RPMI8226 (cell line): ENCODE measurements around the gene MS4A7.
A peak's percentile ranks its signal among the peaks of the same experiment; 100 is the strongest.

ENCODE experiments used
- DNase-seq: peaks from one replicate; pipeline ENCODE4 v3.0.0-alpha.2; 2015

Gene MS4A7

DNA sequence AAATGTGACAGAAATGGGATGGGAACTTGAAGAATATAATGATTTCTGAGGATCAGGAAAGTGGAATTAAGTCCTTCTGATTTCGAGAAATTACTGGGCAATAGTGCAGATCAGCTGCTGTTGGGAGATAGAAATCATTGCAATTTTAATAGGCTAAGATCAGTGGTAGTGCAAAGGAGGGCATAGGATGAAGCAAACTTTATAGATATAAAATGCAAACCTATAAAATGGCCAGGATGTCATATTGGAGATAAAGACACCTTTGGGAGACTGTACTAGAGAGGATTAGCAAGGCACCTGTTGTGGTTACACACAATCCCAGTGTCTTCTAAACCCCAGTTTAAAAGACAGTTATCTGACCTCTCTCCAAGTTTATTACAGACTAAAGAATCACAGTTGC is 6.5 kb upstream of the MS4A7 start:
- no peak for DNase-seq

DNA sequence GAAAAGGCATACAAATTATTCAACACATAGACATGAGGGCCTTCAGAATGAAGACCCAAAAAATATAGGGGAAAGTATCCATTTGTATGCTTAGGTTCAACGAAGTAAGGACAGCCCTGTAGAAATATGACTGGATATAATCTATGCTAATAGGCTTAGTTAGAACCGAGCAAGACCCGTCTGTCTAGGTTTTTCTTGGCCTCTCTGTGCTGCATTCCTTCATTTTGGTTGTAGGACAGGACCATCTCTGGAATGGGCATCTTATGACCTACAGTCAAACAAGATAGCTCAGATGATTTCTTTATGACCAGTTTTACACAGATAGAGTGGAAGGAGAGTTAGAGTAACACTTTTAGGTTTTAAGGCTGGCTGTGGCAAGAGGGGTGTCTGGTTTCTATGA is 5.6 kb upstream of the MS4A7 start:
- no peak for DNase-seq

DNA sequence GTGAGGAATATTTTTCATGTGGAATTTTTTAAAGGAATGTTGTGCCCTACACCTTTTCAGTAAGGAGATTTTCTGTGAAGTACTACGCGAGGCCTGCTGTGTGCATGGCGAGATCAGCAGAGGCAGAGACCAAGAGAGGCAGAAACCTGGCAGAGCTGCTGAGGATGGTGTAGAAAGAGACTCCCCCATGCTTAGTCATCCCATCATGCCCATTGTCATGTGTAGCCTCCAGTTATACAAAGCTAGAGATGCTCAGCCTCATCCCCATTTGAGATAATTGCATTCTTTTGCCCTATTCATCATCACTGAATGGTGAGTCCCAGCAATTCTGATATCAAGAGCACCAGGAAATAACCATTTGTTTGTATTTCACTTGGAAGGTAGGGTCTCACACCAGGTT is 3.0 kb upstream of the MS4A7 start:
- no peak for DNase-seq

DNA sequence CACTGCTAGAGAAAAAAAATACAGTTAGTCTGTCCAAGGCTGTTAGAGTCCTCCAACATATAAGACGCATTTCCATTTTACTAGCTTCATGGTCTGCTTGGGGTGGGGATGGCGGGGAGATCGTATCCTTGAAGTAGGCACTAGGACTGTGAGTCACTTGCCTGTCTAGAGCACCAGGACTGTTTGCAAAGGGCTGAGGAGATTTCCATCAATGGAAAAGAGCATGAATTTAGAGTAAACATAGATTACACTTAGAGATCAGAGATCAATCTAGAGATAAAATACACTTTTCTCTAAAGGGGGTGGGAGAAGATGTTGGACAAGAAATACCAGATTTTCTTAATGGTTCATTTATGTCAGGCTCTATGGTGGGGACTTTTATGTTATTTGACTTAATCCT is 1.7 kb upstream of the MS4A7 start:
- DNase-seq, result no peak

DNA sequence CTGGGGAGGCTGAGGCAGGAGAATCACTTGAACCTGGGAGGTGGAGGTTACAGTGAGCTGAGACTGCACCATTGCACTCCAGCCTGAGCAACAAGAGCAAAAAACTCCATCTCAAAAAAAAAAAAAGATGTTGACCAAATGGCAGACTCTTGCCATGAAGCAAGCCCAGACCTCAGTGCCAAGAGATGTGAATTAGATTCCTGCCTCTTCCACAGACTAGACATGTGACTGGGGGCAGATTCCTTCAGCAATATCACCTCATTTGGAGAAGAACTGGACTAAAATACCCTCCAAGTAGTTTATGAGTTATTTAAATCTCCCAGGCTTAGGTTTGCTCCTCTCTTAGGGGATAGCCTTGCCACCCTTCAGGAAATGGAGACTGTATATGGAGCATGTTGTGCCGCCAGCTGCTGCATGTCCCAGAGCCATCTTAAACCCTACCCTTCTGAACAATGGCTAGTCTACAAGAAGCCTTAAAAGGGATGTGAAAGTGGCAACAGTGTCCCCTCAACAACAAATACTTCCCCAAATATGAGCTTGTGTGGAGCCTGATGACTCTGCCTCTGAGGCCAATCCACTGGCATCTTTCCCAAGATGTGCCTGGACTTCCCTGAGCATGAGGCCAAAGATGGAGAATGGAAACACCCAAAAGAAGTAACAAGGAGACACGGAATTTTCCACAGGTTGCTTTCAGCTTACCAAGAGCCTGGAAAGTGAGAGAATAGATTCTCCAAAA is 763 bp upstream of the MS4A7 start:
- DNase-seq, result no peak

DNA sequence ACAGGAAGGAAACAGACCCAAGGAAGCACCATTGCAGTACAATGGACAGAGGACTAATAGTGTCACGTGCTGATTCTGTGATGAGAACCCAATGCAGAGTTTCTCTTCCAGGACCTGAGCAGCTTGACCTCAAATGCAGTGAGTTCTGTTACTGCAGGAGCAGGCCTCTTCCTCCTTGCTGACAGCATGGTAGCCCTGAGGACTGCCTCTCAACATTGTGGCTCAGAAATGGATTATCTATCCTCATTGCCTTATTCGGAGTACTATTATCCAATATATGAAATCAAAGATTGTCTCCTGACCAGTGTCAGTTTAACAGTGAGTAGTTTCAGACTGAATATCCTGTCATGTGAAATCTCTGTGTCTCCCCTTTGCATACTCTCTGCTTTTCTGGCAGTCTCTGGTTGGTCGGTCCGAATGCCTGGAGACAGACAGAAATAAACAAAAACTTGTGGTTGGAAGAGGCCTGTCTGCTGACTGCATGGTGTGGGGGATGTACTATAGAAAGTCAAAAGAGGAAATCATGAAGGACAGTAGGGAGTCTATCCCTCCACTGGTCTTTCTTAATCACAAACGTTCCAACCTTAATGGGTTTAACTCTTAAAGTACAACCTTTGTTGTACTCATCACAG is 11.1 kb downstream of the MS4A7 start:
- no peak for DNase-seq

DNA sequence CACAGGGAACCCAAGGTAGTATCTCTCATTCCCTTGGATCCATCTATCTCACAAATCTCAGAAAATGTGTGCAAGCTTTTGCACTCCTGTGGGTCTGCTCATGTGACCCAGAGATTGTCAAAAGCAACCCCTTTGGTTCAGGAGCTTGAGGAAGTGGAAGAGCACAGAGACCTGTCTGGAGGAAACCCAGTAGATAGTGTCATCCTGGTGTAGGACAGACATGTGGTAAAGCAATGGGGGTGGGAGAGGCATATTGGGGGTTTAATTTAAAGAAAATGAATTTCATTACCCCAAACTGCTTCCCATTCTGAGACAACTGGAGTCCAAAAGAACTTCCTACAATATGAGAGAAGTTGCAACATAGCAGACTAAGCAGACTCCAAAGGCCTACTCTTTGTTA is 12.1 kb downstream of the MS4A7 start:
- no peak for DNase-seq

DNA sequence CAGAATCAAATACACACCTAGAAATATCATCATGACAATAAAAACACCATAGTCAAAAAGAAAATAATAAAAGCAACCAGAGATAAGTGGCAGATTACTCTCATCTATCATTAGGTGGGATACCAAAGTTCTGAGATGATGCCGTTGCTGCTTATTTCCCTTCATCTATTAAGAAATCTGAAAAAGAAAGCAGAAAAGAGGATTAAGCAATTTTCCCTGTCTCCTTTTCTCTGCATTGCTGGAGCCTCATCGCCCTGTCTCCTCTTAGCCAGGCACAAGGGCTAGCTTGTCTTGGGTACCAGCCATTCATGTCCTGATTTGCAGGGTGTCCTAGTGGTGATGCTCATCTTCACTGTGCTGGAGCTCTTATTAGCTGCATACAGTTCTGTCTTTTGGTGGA is 14.0 kb downstream of the MS4A7 start:
- no peak for DNase-seq

DNA sequence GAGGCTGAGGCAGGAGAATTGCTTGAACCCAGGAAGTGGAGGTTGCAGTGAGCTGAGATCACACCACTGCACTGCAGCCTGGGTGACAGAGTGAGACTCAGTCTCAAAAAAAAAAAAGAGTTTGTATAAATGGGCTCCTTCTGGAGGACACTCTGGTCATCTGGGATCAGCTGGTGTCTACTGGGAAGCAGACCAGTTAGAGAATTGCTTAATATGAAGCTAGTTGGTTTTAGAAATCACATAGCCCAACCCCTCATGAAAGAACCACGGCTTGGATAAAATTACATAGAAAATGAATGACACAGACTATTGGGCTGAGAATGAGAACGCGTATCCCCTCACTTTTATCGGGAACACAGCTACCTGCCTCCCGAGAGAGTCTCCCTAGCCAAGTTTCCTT is 14.7 kb downstream of the MS4A7 start:
- DNase-seq, result no peak

DNA sequence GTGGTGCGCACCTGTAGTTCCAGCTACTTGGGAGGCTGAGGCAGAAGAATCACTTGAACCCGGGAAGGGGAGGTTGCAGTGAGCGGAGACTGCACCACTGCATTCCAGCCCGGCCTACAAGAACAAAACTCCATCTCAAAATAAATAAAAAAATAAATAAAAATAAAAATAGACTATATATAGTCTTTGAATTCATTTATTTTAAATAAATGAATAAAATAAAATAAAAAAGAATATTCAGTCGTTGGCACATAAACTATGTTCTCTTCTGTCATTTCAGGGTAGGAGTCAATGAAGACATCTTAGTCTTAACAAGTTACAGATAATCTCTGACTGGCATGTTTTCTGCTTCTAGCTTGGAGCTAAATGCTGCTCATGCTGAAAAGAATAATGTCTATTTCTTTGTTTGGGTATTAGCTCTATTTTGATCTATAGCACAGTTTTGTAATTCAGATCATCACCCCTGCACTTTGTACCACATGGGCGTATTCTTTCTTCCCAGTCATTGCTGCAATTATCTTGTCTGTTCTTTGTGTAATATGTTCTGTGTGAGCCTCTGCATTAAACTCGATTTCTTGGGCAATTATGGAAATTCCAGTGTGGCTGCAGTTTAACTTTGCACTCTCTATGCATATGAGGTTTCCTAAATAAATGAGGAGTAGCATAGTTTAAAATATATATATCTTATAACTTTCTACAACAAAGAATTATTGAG is 16.5 kb downstream of the MS4A7 start:
- DNase-seq, result no peak

DNA sequence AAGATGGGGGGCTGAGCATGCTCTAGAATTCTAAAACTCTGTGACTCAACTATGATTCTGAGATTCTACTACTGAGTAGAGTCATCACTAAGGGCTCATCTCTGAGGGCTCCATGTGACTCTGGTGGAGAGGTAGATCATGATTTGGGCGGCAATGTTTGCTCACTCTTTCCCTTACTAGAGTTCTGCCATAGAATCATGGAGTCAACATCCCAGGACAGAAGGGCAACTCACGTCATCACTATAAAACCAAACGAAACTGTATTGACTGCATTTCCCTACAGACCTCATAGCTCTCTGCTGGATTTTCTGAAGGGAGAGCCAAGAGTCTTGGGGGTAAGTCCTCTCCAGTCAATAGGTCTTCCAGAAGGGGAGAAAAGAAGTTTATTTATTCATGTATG is 18.1 kb downstream of the MS4A7 start, which contains the start of gene MS4A14:
MS4A14 (plus strand) TSS at position 78 of the 400 bp plus-strand sequence; CDS start at position 198, 120 bp downstream.
- no peak for DNase-seq

DNA sequence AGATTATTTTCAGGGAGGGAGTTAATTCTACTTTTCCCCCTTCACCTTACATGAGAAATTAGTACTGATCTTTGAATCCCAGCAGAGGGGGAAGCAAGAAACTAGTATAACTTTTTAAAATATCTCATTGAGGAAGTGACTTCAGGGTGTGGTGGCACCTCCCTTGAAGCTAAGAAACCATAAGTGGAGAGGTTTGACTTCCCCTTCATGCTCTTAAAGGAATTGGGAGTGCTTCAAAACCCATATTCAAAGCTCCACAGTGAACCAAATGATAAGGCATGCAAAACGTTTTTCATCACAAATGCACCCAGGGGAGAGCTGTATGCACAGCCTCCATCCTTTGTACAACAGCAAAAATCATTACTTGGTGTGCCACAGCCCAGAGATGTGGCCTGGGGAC is 18.5 kb downstream of the MS4A7 start:
- no peak for DNase-seq

DNA sequence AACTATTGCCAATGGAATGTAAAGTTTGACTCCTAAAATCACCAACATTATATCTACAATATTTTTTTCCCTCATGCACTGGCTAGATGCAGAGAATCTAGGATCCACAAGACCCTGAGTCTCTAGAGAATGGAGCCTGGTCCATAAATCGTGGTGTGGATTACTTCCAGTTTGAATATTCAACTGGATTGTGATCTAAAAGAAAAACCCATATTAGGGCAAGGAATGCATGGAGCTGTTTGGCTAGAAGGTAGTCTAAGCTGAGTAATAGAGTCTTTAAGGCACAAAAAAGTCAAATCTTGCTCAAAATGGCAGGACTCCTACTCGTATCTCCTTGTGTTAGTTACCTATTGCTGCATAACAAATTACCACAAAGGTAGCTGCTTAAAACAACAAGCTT is 41.7 kb downstream of the MS4A7 start:
- no peak for DNase-seq

DNA sequence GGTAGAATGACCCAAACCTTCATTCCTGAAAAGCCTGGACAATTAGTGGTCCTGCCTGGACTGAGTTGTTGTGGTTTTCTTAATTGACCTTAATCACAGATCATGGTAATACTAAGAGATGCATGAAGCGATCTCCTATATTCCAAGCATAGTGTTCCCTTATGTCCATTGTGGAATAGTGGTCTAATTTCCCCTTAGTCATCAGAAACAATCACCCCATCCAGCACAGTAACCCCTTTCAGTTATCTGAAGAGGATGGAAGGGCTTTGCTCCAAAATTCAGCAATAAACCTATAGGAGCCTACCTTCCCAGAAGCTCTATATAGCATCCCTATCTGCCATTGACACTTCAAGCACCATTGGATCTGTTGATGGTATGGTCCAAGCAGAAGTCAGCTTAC is 44.3 kb downstream of the MS4A7 start:
- DNase-seq, result no peak

DNA sequence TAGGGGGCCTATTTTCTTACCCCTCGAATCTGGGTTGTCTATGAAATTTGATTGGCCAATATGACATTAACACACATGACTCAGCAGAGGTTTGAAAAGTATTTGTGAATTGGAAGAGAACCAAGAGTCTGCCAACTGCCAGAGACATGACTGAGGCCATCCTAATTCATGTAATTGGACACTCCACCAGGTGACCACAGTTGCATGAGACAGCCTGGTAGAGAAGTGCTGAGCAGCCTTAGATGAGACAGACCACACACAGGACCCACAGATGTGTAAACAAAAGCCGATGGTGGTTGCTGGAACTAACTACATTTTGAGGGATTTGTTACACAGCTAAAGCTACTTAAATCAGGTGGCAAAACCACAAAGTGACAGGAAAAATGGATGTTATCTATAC is 50.2 kb downstream of the MS4A7 start:
- DNase-seq, result peak; percentile 32

DNA sequence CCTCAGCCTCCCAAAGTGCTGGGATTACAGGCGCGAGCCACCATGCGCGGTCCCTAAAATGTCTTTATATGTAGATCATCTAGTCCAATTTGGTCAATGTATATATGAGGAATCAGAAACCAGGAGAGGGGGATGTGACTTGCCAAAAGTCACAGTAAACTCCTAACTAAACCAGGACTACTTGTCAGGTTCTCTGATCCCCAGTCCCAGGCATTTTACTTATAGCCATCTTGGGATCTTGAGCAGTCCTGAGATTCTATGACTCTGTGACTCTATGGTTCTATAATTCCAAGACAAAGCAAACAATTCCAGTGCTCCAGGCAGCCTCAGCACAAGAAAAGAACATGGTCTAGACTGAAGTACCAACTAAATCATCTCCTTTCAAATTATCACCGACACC is 50.9 kb downstream of the MS4A7 start, which contains the start of gene MS4A5:
MS4A5 (plus strand) TSS at position 301 of the 400 bp plus-strand sequence. CDS start 103 bp downstream, outside the sequence.
- no peak for DNase-seq

DNA sequence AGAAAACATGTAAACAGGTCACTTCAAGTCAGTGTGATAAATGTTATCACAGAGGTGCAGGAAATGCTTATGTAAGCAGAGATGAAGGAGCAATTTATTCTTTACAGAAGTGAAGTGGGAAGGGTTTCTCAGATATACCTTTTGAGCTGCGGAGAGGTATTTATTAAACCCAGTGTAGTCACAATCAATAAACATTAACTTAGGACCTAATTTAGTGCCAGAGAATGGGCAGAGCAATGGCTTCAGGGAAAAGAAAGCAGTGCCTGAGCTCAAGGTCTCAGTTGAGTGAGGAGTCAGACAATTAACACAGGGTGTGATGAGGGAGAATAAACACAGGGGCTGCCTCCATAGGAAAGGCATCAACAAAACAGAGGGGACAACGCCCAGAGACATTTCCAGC is 52.9 kb downstream of the MS4A7 start:
- DNase-seq, result no peak

DNA sequence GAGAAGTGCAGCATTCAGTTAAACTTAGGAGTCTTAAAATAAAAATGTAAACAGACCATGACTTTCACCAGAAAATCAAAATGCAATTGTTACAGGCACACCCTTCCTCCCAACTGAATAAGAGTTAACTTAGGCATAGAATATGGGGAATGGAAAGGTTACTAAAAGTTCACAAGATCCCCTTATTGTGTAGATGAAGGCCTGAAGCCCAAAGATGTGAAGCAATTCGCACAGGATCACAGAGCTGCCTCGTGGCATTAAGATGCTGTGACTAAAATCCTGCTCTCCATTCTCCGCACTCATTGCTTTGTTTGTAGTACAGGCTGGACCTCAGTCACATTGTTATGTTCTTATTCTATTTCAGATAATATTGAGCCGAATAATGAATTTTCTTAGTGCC is 55.1 kb downstream of the MS4A7 start:
- no peak for DNase-seq
